H1 (cell line): Measurements from ENCODE around the gene NUDT19. TPM values are rescaled to one million over a fixed set of nuclear protein-coding genes. Genes with fewer than 3 reads are reported as not detected.

Source experiments
- CTCF ChIA-PET: fragments of 300-600 bp; sonication (Branson Sonifier 250); formaldehyde crosslinking; loops from one replicate; lab custom pipeline; 2021; ENCODE audit not compliant: partially characterized antibody; lab: Charles Lee
- POLR2A ChIA-PET: fragments of 300-600 bp; sonication (Branson Sonifier 250); formaldehyde crosslinking; loops from one replicate; lab custom pipeline; 2021; ENCODE audit warnings: inconsistent platforms; ENCODE audit not compliant: partially characterized antibody; lab: Charles Lee
- DNase-seq, 2 experiments: peaks; one replicate each; pipeline versions ENCODE4 v3.0.0 to v3.0.0-alpha.2; 2010 to 2022; ENCODE audit warnings: low spot score in 2 of 2, low read depth in 1 of 2, mixed read lengths in 1 of 2
- FAIRE-seq: peaks from 2 replicates; lab custom pipeline; 2011; peaks lifted over from hg19 to GRCh38; lab: Jason Lieb, UNC
- H2AFZ ChIP-seq: 2 replicates; pipeline ENCODE4 v1.8.1; 2012; ENCODE audit warnings: low read length, inconsistent platforms
- H2AK5ac ChIP-seq: 2 replicates; pipeline ENCODE4 v1.6.1; 2013; ENCODE audit warnings: low read depth, low read length
- H2BK120ac ChIP-seq: replicated peaks from 2 replicates; pipeline ENCODE3; 2013; ENCODE audit warnings: low read depth, low read length, inconsistent platforms
- H2BK12ac ChIP-seq: 2 replicates; pipeline ENCODE4 v1.6.1; 2013; ENCODE audit warnings: low read depth, low read length
- H2BK15ac ChIP-seq: 2 replicates; pipeline ENCODE4 v1.6.1; 2013; ENCODE audit warnings: low read length
- H2BK20ac ChIP-seq: 2 replicates; pipeline ENCODE4 v1.6.1; 2013; ENCODE audit warnings: low read length
- H2BK5ac ChIP-seq: 2 replicates; pipeline ENCODE4 v1.6.1; 2013; ENCODE audit warnings: low read depth, low read length
- H3K14ac ChIP-seq: 2 replicates; pipeline ENCODE4 v1.6.1; 2013; ENCODE audit warnings: inconsistent platforms; ENCODE audit not compliant: insufficient read length
- H3K18ac ChIP-seq: 2 replicates; pipeline ENCODE4 v1.6.1; 2013; ENCODE audit warnings: low read length; ENCODE audit errors: extremely low read depth
- H3K23ac ChIP-seq: 2 replicates; pipeline ENCODE4 v1.6.1; 2013; ENCODE audit warnings: inconsistent platforms; ENCODE audit not compliant: insufficient read length
- H3K23me2 ChIP-seq: 2 replicates; pipeline ENCODE4 v1.6.1; 2013; ENCODE audit warnings: low read depth, low read length
- H3K27ac ChIP-seq: 2 replicates; pipeline ENCODE4 v1.6.1; 2011; ENCODE audit warnings: low read depth, low read length, inconsistent platforms
- H3K27me3 ChIP-seq, 4 experiments: replicated peaks in 1 of 4; 1 replicate in 1 of 4; 2 replicates in 3 of 4; pipeline versions ENCODE4 v1.6.1 to v1.8.1; 2011 to 2013; ENCODE audit warnings: low read length in 3 of 4, mild to moderate bottlenecking in 3 of 4, inconsistent platforms in 2 of 4, mixed read lengths in 2 of 4, moderate library complexity in 1 of 4; ENCODE audit not compliant: control insufficient read depth in 3 of 4, insufficient read depth in 3 of 4; ENCODE audit errors: extremely low read depth in 1 of 4
- H3K36me3 ChIP-seq, 4 experiments: 2 replicates each; pipeline versions ENCODE4 v1.6.1 to v1.8.1; 2011 to 2013; ENCODE audit warnings: mild to moderate bottlenecking in 4 of 4, low read length in 3 of 4, moderate library complexity in 2 of 4, control low read depth in 1 of 4, inconsistent platforms in 1 of 4; ENCODE audit not compliant: insufficient read depth in 4 of 4, control insufficient read depth in 2 of 4
- H3K4ac ChIP-seq: replicated peaks from 2 replicates; pipeline ENCODE3; 2013; ENCODE audit warnings: low read length, low read depth, mixed read lengths, inconsistent platforms; ENCODE audit not compliant: insufficient read length
- H3K4me1 ChIP-seq, 4 experiments: replicated peaks in 1 of 4; 1 replicate in 1 of 4; 2 replicates in 3 of 4; pipeline versions ENCODE4 v1.6.1 to v1.8.1; 2011 to 2013; ENCODE audit warnings: low read length in 3 of 4, inconsistent platforms in 2 of 4, mixed read lengths in 1 of 4; ENCODE audit not compliant: insufficient read depth in 4 of 4, control insufficient read depth in 3 of 4
- H3K4me2 ChIP-seq, 2 experiments: 2 replicates each; pipeline versions ENCODE4 v1.6.1 to v1.8.1; 2011 to 2013; ENCODE audit warnings: low read depth in 2 of 2, low read length in 2 of 2, control low read depth in 1 of 2, inconsistent platforms in 1 of 2, mild to moderate bottlenecking in 1 of 2; ENCODE audit not compliant: insufficient read depth in 1 of 2
- H3K4me3 ChIP-seq, 4 experiments: fragments of 200-600, 300-600 bp in 1 of 4; sonication (generic), shearing (Covaris generic), sonication (Bioruptor Twin) in 1 of 4; 2 replicates each; pipeline versions ENCODE4 v1.5.1 to v1.8.1; 2011 to 2016; ENCODE audit warnings: low read length in 4 of 4, low read depth in 3 of 4, control low read depth in 2 of 4, inconsistent platforms in 2 of 4, mild to moderate bottlenecking in 2 of 4, mixed read lengths in 1 of 4, moderate library complexity in 1 of 4; ENCODE audit not compliant: insufficient read depth in 2 of 4; ENCODE audit errors: extremely low read depth in 1 of 4
- H3K56ac ChIP-seq: replicated peaks from 2 replicates; pipeline ENCODE3; 2013; ENCODE audit warnings: low read depth, mild to moderate bottlenecking, mixed read lengths, low read length, inconsistent platforms; ENCODE audit not compliant: insufficient read length
- H3K79me1 ChIP-seq: 2 replicates; pipeline ENCODE4 v1.6.1; 2013; ENCODE audit warnings: low read depth, low read length, control low read depth
- H3K79me2 ChIP-seq, 2 experiments: 2 replicates each; pipeline versions ENCODE4 v1.6.1 to v1.8.1; 2012 to 2013; ENCODE audit warnings: low read length in 2 of 2, mild to moderate bottlenecking in 2 of 2, inconsistent platforms in 1 of 2; ENCODE audit not compliant: insufficient read depth in 2 of 2, control insufficient read depth in 1 of 2
- H3K9ac ChIP-seq, 4 experiments: replicated peaks in 1 of 4; 1 replicate in 1 of 4; 2 replicates in 3 of 4; pipeline versions ENCODE4 v1.6.1 to v1.8.1; 2011 to 2013; ENCODE audit warnings: low read depth in 3 of 4, low read length in 3 of 4, control low read depth in 2 of 4, mild to moderate bottlenecking in 2 of 4, moderate library complexity in 2 of 4, inconsistent platforms in 1 of 4; ENCODE audit errors: extremely low read depth in 1 of 4
- H3K9me3 ChIP-seq, 2 experiments: 2 replicates each; pipeline versions ENCODE4 v1.6.1 to v1.8.1; 2012 to 2013; ENCODE audit warnings: mild to moderate bottlenecking in 2 of 2, moderate library complexity in 2 of 2, control low read depth in 1 of 2, inconsistent platforms in 1 of 2, low read depth in 1 of 2, low read length in 1 of 2, mixed read lengths in 1 of 2; ENCODE audit not compliant: insufficient read depth in 2 of 2
- H4K20me1 ChIP-seq, 2 experiments: replicated peaks in 1 of 2; 2 replicates each; pipeline versions ENCODE3 to v1.8.1; 2011 to 2013; ENCODE audit warnings: inconsistent platforms in 2 of 2, low read length in 2 of 2, mild to moderate bottlenecking in 1 of 2; ENCODE audit not compliant: insufficient read depth in 2 of 2, control insufficient read depth in 1 of 2
- H4K5ac ChIP-seq: 2 replicates; pipeline ENCODE4 v1.6.1; 2013; ENCODE audit warnings: low read length, low read depth, mixed read lengths, inconsistent platforms; ENCODE audit not compliant: insufficient read length
- H4K8ac ChIP-seq: 2 replicates; pipeline ENCODE4 v1.8.0; 2013; ENCODE audit warnings: mild to moderate bottlenecking, moderate library complexity, low read length, inconsistent platforms; ENCODE audit not compliant: insufficient read depth; ENCODE audit errors: extremely low read depth
- H4K91ac ChIP-seq: replicated peaks from 2 replicates; pipeline ENCODE3; 2013; ENCODE audit warnings: low read length, mixed read lengths, inconsistent platforms; ENCODE audit not compliant: insufficient read length
- CBX8 ChIP-seq: fragments of 300-800, 300-1000 bp; sonication (generic); IDR thresholded peaks from 2 replicates; pipeline ENCODE4 v1.7.1; 2016; ENCODE audit warnings: low read depth, low read length, borderline replicate concordance
- CHD2 ChIP-seq: IDR thresholded peaks from 2 replicates; pipeline ENCODE4 v1.6.1; 2012; ENCODE audit warnings: low read length, improper control_type of control experiment
- E2F6 ChIP-seq: IDR thresholded peaks from 2 replicates; pipeline ENCODE4 v1.6.1; 2012; ENCODE audit warnings: inconsistent platforms
- FOSL1 ChIP-seq: IDR thresholded peaks from 2 replicates; pipeline ENCODE4 v1.6.1; 2011; ENCODE audit warnings: mild to moderate bottlenecking, low read depth, low read length, moderate library complexity; ENCODE audit not compliant: insufficient read depth
- GTF2F1 ChIP-seq: IDR thresholded peaks from 2 replicates; pipeline ENCODE4 v1.6.1; 2012; ENCODE audit warnings: low read depth, low read length, improper control_type of control experiment, borderline replicate concordance
- POU5F1 ChIP-seq: IDR thresholded peaks from 2 replicates; pipeline ENCODE4 v1.6.1; 2011; ENCODE audit warnings: low read depth, mild to moderate bottlenecking, low read length, moderate library complexity
- RNF2 ChIP-seq: fragments of 200-900, 300-1000 bp; sonication (generic); IDR thresholded peaks from 2 replicates; pipeline ENCODE4 v1.7.1; 2016; ENCODE audit warnings: borderline replicate concordance, low read depth, mild to moderate bottlenecking, antibody characterized with exemption, low read length; ENCODE audit not compliant: poor library complexity, severe bottlenecking; ENCODE audit errors: missing control alignments
- SP1 ChIP-seq: IDR thresholded peaks from 2 replicates; pipeline ENCODE4 v1.6.1; 2011; ENCODE audit warnings: low read depth, low read length
- SP2 ChIP-seq: IDR thresholded peaks from 2 replicates; pipeline ENCODE4 v1.6.1; 2012; ENCODE audit warnings: mild to moderate bottlenecking, low read length, inconsistent platforms
- SUZ12 ChIP-seq: fragments of 200-600 bp; sonication (generic); IDR thresholded peaks from 2 replicates; pipeline ENCODE4 v1.6.1; 2012; ENCODE audit warnings: mild to moderate bottlenecking, inconsistent platforms, low read length, moderate library complexity, mixed read lengths
- TBP ChIP-seq: IDR thresholded peaks from 2 replicates; pipeline ENCODE4 v1.6.1; 2011; ENCODE audit warnings: low read depth, low read length, improper control_type of control experiment
- WGBS, 2 experiments: shearing (Covaris generic) in 1 of 2; methylation state at CpG; one replicate each; pipeline versions ENCODE4 v1.1.6 to v1.1.7; 2013 to 2015; ENCODE audit warnings: low lambda C conversion rate in 2 of 2, mixed read lengths in 2 of 2, inconsistent platforms in 1 of 2, low coverage in 1 of 2, missing lambda C conversion rate in 1 of 2; ENCODE audit not compliant: insufficient replicate concordance in 2 of 2, insufficient coverage in 1 of 2, insufficient read length in 1 of 2; ENCODE audit errors: extremely low coverage in 1 of 2, missing lambda C conversion rate in 1 of 2; 5-methylcytosine and 5-hydroxymethylcytosine counted together
- polyA plus RNA-seq, 7 experiments: library from polyadenylated mRNA; depleted of rRNA in 3 of 7; stranded (reverse) in 5 of 7; unstranded in 2 of 7; fragments of >200 nt in 5 of 7; fragments of 200-250 nt in 2 of 7; gene quantifications; 1 replicate in 5 of 7; 2 replicates in 1 of 7; 4 replicates in 1 of 7; pipeline versions ENCODE4 v1.2.1 to v1.2.3, GENCODE V29; 2011 to 2013; ENCODE audit warnings: missing spikeins in 2 of 7, mixed read lengths in 2 of 7
- total RNA-seq: library from RNA; stranded (reverse); fragmentation: NEBNext Ultra II Directional; extraction: Animal tissue kit (Norgen Biotek cat#: 25700); gene quantifications from 2 replicates; pipeline ENCODE4 v1.2.1, GENCODE V29; 2021
- TF ChIP-seq, protein P1 (sequence below): IDR thresholded peaks from 2 replicates; pipeline ENCODE4 v1.6.1; 2011; ENCODE audit warnings: low read depth, mild to moderate bottlenecking, low read length; ENCODE audit not compliant: insufficient read depth

NUDT19 gene
- total and polyA plus RNA-seq, 2 of the 8 experiments (the other 6 are each of a cell fraction or from before 2014, with no cell fraction given) = 2.0 to 3.3 TPM

DNA sequence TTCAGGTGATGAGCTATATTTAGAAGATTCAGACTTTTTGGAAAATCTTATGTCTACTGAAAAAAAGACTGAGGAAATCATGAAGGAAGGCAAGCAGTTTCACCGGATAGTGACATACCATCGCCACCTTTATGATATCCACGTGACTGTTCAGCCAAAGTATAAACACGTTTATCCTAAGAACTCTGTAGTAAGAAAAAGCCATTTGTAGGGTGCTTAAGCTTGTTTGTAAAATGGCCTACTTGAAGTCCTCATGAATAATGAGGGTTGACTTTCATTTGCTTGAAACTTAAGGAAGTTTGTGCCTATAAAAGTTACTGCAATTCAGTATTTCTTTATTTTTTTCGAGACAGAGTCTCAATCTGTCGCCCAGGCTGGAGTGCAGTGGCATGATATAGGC lies 20.1 kb downstream of the NUDT19 start:
- H3K79me2 ChIP-seq = no peaks in the 10 kb centered on the region
- POLR2A ChIA-PET = no interaction called here
- no peaks in the 10 kb centered on the region for H4K20me1 ChIP-seq
- H3K14ac ChIP-seq = no peak overlapping the region
- H3K9ac ChIP-seq = no peak overlapping the region
- no peak overlapping the region for H3K56ac ChIP-seq
- CTCF ChIA-PET = no interaction called here
- H4K91ac ChIP-seq = no peak overlapping the region
- H2BK12ac ChIP-seq = no peak overlapping the region
- H3K4me3 ChIP-seq = no peak overlapping the region
- H3K27ac ChIP-seq = no peak overlapping the region
- H2AFZ ChIP-seq = no peak overlapping the region
- no peaks in the 10 kb centered on the region for H3K23me2 ChIP-seq
- H3K9me3 ChIP-seq = no peaks in the 10 kb centered on the region
- TF ChIP-seq GTF2F1 (no peak), TBP (no peak), SP2 (no peak), E2F6 (no peak), CHD2 (no peak), RNF2 (no peak), SP1 (no peak), CBX8 (no peak), POU5F1 (no peak), SUZ12 (no peak), FOSL1 (no peak)
- TF ChIP-seq, protein P1, sequence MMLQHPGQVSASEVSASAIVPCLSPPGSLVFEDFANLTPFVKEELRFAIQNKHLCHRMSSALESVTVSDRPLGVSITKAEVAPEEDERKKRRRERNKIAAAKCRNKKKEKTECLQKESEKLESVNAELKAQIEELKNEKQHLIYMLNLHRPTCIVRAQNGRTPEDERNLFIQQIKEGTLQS = no peak
- WGBS, 2 experiments = 95% methylated on average over 6 of the region's 6 CpGs; no CpG with 5 or more reads in 1 of the 2 experiments
- H4K8ac ChIP-seq = no peak overlapping the region
- no peak overlapping the region for H2BK15ac ChIP-seq
- DNase-seq = no peak
- no peak overlapping the region for H4K5ac ChIP-seq
- H3K4me1 ChIP-seq = no peaks in the 10 kb centered on the region
- no peaks in the 10 kb centered on the region for H3K79me1 ChIP-seq
- H2BK20ac ChIP-seq = no peak overlapping the region
- no peak overlapping the region for H3K4me2 ChIP-seq
- H3K27me3 ChIP-seq = no peaks in the 10 kb centered on the region
- no peak overlapping the region for H2AK5ac ChIP-seq
- H3K18ac ChIP-seq = no peak overlapping the region
- H2BK120ac ChIP-seq = no peak overlapping the region
- no peaks in the 10 kb centered on the region for H3K36me3 ChIP-seq
- H3K23ac ChIP-seq = no peak overlapping the region
- no peak overlapping the region for H3K4ac ChIP-seq
- no peak overlapping the region for H2BK5ac ChIP-seq
- FAIRE-seq = no peak
